ENCODE measurements around the gene ZFPM1.

The ZFPM1 gene

GRCh38 chr16:88497561-88498462 is 44.7 kb downstream of the ZFPM1 start:
- TF ChIP-seq, protein P1, sequence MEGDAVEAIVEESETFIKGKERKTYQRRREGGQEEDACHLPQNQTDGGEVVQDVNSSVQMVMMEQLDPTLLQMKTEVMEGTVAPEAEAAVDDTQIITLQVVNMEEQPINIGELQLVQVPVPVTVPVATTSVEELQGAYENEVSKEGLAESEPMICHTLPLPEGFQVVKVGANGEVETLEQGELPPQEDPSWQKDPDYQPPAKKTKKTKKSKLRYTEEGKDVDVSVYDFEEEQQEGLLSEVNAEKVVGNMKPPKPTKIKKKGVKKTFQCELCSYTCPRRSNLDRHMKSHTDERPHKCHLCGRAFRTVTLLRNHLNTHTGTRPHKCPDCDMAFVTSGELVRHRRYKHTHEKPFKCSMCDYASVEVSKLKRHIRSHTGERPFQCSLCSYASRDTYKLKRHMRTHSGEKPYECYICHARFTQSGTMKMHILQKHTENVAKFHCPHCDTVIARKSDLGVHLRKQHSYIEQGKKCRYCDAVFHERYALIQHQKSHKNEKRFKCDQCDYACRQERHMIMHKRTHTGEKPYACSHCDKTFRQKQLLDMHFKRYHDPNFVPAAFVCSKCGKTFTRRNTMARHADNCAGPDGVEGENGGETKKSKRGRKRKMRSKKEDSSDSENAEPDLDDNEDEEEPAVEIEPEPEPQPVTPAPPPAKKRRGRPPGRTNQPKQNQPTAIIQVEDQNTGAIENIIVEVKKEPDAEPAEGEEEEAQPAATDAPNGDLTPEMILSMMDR (IDR thresholded peaks at IDR 0.05; ENCODE audit: unreplicated experiment in 3 of 3) = no peak
- no peaks in the 10 kb centered on the region for H3K27me3 Mint-ChIP-seq (ENCODE audit: low read depth)
- no peak overlapping the region for H3K27ac Mint-ChIP-seq
- H3K4me3 Mint-ChIP-seq = no peak overlapping the region
- H3K4me1 Mint-ChIP-seq = no peaks in the 10 kb centered on the region
- no peaks in the 10 kb centered on the region for H3K9me3 Mint-ChIP-seq
- no peaks in the 10 kb centered on the region for H3K36me3 Mint-ChIP-seq (ENCODE audit: low read depth)

- no peak overlapping the region for H3K27ac Mint-ChIP-seq
- H3K9me3 Mint-ChIP-seq = no peaks in the 10 kb centered on the region
- H3K27me3 Mint-ChIP-seq (ENCODE audit: low read depth) = no peaks in the 10 kb centered on the region
- H3K4me3 Mint-ChIP-seq = no peak overlapping the region
- H3K36me3 Mint-ChIP-seq (ENCODE audit: low read depth) = no peaks in the 10 kb centered on the region
- no peaks in the 10 kb centered on the region for H3K4me1 Mint-ChIP-seq
- TF ChIP-seq, protein P1 (IDR thresholded peaks at IDR 0.05; ENCODE audit: unreplicated experiment in 3 of 3) = no peak
These were observed 45.6 kb downstream of the ZFPM1 start for GRCh38 chr16:88498576-88499208.

GRCh38 chr16:88499292-88499691 is 46.2 kb downstream of the ZFPM1 start:
- H3K9me3 Mint-ChIP-seq = no peaks in the 10 kb centered on the region
- H3K4me1 Mint-ChIP-seq = no peaks in the 10 kb centered on the region
- TF ChIP-seq, protein P1 (IDR thresholded peaks at IDR 0.05; ENCODE audit: unreplicated experiment in 3 of 3) = no peak
- no peak overlapping the region for H3K27ac Mint-ChIP-seq
- H3K27me3 Mint-ChIP-seq (ENCODE audit: low read depth) = no peaks in the 10 kb centered on the region
- H3K36me3 Mint-ChIP-seq (ENCODE audit: low read depth) = no peaks in the 10 kb centered on the region
- no peak overlapping the region for H3K4me3 Mint-ChIP-seq

- TF ChIP-seq, protein P1 (IDR thresholded peaks at IDR 0.05; ENCODE audit: unreplicated experiment in 3 of 3) = no peak
- Mint-ChIP-seq H3K27me3 (ENCODE audit: low read depth) (no peaks in the 10 kb centered on the region), H3K4me3 (no peak overlapping the region), H3K36me3 (ENCODE audit: low read depth) (no peaks in the 10 kb centered on the region), H3K27ac (no peak overlapping the region), H3K9me3 (no peaks in the 10 kb centered on the region), H3K4me1 (no peaks in the 10 kb centered on the region)
These were observed 46.8 kb downstream of the ZFPM1 start for GRCh38 chr16:88499836-88500251.

DNA sequence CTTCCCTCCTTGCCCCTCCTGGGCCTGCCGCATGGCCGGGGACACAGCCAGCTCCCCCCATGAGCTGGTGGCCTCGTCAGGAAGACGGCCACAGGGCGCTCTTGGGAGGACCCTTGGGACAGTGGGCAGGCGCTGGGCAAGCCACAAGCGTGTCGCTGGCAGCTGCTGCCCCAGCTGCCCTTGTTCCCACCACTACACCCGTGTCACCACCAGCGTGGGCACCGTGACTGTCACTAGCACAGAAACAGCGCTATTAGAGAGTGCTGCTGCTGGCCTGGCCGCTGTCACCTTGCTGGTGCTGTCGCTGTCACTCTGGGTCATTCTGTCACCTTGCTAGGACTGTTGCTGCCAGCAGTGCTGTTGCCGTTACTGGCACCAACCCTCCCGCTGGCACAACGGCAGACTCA is 47.2 kb downstream of the ZFPM1 start:
- H3K4me1 Mint-ChIP-seq = no peaks in the 10 kb centered on the region
- TF ChIP-seq, protein P1 (IDR thresholded peaks at IDR 0.05; ENCODE audit: unreplicated experiment in 3 of 3) = no peak

More for the DNA sequence above, 47.2 kb downstream of the ZFPM1 start:
- Mint-ChIP-seq H3K27me3 (ENCODE audit: low read depth) (no peaks in the 10 kb centered on the region), H3K27ac (no peak overlapping the region), H3K4me3 (no peak overlapping the region), H3K9me3 (no peaks in the 10 kb centered on the region), H3K36me3 (ENCODE audit: low read depth) (no peaks in the 10 kb centered on the region)
